ENCODE measurements around the gene ERICH3.

Gene ERICH3

DNA sequence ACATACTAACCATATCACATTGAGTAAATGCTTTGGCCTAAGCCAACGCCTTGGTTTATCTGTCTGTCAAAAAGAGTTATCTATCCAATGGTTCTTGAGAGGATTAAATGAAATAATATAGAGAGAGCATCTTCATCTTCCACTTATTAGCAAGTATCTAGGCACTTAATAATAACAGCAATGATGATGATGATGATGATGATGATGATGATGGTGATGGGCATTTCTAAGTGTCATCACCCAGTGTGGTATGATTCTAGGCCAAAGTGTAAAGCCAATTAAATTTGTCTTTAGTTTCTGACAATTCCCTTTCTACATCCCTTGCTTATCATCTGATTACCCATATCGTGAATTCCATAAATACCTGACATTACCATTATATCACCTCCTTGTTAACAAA, 95.5 kb downstream of the ERICH3 start:
- no peak for ATAC-seq (ENCODE audit: low read depth)
- H3K36me3 ChIP-seq (ENCODE audit: low read depth), result no peaks in the 10 kb centered on the region
- H3K4me1 ChIP-seq (ENCODE audit: insufficient read depth, poor library complexity, severe bottlenecking), result no peaks in the 10 kb centered on the region
- DNase-seq (ENCODE audit: low spot score), result no peak
- no peaks in the 10 kb centered on the region for H3K9me3 ChIP-seq (ENCODE audit: severe bottlenecking)
- no peak overlapping the region for H3K4me3 ChIP-seq (ENCODE audit: severe bottlenecking)
- TF ChIP-seq, protein P1, sequence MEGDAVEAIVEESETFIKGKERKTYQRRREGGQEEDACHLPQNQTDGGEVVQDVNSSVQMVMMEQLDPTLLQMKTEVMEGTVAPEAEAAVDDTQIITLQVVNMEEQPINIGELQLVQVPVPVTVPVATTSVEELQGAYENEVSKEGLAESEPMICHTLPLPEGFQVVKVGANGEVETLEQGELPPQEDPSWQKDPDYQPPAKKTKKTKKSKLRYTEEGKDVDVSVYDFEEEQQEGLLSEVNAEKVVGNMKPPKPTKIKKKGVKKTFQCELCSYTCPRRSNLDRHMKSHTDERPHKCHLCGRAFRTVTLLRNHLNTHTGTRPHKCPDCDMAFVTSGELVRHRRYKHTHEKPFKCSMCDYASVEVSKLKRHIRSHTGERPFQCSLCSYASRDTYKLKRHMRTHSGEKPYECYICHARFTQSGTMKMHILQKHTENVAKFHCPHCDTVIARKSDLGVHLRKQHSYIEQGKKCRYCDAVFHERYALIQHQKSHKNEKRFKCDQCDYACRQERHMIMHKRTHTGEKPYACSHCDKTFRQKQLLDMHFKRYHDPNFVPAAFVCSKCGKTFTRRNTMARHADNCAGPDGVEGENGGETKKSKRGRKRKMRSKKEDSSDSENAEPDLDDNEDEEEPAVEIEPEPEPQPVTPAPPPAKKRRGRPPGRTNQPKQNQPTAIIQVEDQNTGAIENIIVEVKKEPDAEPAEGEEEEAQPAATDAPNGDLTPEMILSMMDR (IDR thresholded peaks at IDR 0.05; ENCODE audit: poor library complexity, severe bottlenecking), result no peak
- peaks cover 17% of the 10 kb centered on the region for H3K27me3 ChIP-seq (ENCODE audit: insufficient read depth, poor library complexity, severe bottlenecking)
- H3K27ac ChIP-seq (ENCODE audit: poor library complexity, severe bottlenecking), result no peak overlapping the region

DNA sequence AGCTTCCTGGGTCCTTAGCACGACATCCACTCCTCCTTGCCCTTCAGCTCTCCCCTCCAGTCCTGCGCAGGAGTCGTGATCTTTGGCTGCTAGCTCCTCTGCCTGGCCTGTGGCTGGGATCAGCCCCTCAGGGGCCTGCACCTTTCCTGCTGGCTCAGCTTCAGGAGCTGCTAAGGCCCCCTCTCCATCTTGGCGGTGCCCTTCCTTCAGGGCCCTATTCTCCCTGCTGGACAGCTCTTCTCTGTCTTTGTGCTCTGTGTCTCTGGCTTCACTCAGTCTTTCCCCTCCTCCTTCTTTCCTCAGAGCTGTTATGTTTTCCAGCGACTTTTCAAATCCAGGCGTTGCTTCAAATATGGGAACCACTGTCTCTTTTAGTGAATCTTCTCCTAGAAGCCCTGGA, 101.7 kb downstream of the ERICH3 start:
- Histone ChIP-seq H3K27me3 (ENCODE audit: insufficient read depth, poor library complexity, severe bottlenecking) (peaks cover 11% of the 10 kb centered on the region), H3K27ac (ENCODE audit: poor library complexity, severe bottlenecking) (no peak overlapping the region), H3K4me1 (ENCODE audit: insufficient read depth, poor library complexity, severe bottlenecking) (no peaks in the 10 kb centered on the region), H3K36me3 (ENCODE audit: low read depth) (no peaks in the 10 kb centered on the region), H3K9me3 (ENCODE audit: severe bottlenecking) (no peaks in the 10 kb centered on the region), H3K4me3 (ENCODE audit: severe bottlenecking) (no peak overlapping the region)
- ATAC-seq (ENCODE audit: low read depth), result 0 out of 3 replicates have a peak, but pooled peaks have one; percentile 12
- DNase-seq (ENCODE audit: low spot score), result no peak
- TF ChIP-seq, protein P1 (IDR thresholded peaks at IDR 0.05; ENCODE audit: poor library complexity, severe bottlenecking), result no peak

DNA sequence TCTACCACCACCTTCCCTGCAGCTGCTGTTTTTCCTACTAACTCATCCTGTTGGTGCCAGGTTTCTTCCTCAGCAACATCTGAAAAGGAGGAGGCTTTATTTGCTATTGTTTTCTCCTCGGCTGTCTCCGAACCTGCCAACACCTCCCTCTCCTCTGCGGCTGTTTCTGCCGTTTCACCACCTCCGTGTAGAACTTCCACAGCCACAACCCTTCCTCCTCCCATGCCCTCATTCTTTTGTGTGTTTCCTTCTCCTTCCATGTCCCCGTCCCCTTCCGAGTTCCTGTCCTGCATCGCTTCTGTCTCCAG, 102.1 kb downstream of the ERICH3 start:
- no peaks in the 10 kb centered on the region for H3K4me1 ChIP-seq (ENCODE audit: insufficient read depth, poor library complexity, severe bottlenecking)
- ATAC-seq (ENCODE audit: low read depth), result no peak
- H3K27ac ChIP-seq (ENCODE audit: poor library complexity, severe bottlenecking), result no peak overlapping the region

DNA sequence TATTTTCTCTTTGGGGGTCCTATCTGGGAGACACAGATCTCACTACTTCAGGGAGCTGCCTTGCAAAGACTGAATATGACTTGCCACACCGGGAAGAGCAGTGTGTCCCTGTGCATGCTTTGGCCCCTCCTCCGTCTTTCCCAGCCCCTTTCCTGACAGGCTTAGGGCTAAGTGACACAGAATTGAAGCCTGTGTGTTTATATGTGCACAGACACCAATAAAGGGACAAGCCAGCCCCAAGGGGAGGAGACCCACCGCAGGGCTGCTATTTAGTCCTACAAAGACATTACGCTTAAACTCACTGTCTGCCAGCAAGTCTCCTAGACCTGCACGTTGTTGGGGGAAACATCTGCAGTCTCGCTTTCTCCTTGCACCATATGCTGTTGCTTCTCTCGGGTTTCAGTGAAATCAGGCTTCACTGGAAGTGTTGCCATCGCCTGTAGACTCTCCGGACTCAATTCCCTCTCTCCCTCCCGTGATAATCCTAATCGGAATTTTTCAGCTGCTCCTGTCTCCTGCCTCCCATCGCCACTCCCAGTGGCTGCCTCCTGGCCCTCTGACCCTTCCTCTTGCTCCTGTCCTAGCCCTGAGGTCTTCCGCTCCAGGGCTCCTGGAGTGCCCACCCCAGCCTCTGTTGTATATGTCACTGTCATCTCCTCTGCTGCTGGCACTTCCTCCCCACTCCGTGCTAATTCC, 102.6 kb downstream of the ERICH3 start:
- Histone ChIP-seq H3K4me1 (ENCODE audit: insufficient read depth, poor library complexity, severe bottlenecking) (no peaks in the 10 kb centered on the region), H3K36me3 (ENCODE audit: low read depth) (no peaks in the 10 kb centered on the region), H3K4me3 (ENCODE audit: severe bottlenecking) (no peak overlapping the region), H3K27me3 (ENCODE audit: insufficient read depth, poor library complexity, severe bottlenecking) (peaks cover 11% of the 10 kb centered on the region), H3K9me3 (ENCODE audit: severe bottlenecking) (no peaks in the 10 kb centered on the region), H3K27ac (ENCODE audit: poor library complexity, severe bottlenecking) (no peak overlapping the region)
- TF ChIP-seq, protein P1 (IDR thresholded peaks at IDR 0.05; ENCODE audit: poor library complexity, severe bottlenecking), result no peak
- ATAC-seq (ENCODE audit: low read depth) (peak; percentile 17; the same call in 1 of the 3 replicates), DNase-seq (ENCODE audit: low spot score) (no peak)

More for the DNA sequence above, 102.1 kb downstream of the ERICH3 start:
- H3K36me3 ChIP-seq (ENCODE audit: low read depth), result no peaks in the 10 kb centered on the region
- no peaks in the 10 kb centered on the region for H3K9me3 ChIP-seq (ENCODE audit: severe bottlenecking)
- TF ChIP-seq, protein P1 (IDR thresholded peaks at IDR 0.05; ENCODE audit: poor library complexity, severe bottlenecking), result no peak
- H3K27me3 ChIP-seq (ENCODE audit: insufficient read depth, poor library complexity, severe bottlenecking), result peaks cover 11% of the 10 kb centered on the region
- no peak for DNase-seq (ENCODE audit: low spot score)
- no peak overlapping the region for H3K4me3 ChIP-seq (ENCODE audit: severe bottlenecking)

DNA sequence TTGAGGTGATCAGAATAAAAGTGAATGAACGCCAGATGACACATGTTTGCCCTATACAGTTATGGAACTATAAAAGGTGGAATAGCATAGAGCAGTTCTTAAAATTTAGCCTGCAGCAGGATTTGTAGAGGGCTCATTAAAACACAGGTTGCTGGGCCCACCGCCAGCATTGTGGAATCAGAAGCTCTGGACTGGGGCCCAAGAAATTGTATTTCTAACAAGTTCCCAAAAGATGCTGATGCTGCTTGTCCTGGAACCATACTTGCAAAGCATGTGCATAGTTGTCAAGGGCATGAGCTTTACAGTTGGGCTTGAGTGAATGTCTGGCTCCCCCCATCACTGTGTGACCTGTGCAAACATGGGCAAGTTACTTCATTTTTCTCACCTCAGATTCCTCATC, 123.7 kb downstream of the ERICH3 start:
- Histone ChIP-seq H3K27me3 (ENCODE audit: insufficient read depth, poor library complexity, severe bottlenecking) (no peaks in the 10 kb centered on the region), H3K4me3 (ENCODE audit: severe bottlenecking) (no peak overlapping the region)
- ATAC-seq (ENCODE audit: low read depth), result no peak

More for the DNA sequence above, 123.7 kb downstream of the ERICH3 start:
- H3K4me1 ChIP-seq (ENCODE audit: insufficient read depth, poor library complexity, severe bottlenecking), result no peaks in the 10 kb centered on the region
- no peaks in the 10 kb centered on the region for H3K36me3 ChIP-seq (ENCODE audit: low read depth)
- H3K9me3 ChIP-seq (ENCODE audit: severe bottlenecking), result no peaks in the 10 kb centered on the region
- TF ChIP-seq, protein P1 (IDR thresholded peaks at IDR 0.05; ENCODE audit: poor library complexity, severe bottlenecking), result no peak
- no peak for DNase-seq (ENCODE audit: low spot score)
- H3K27ac ChIP-seq (ENCODE audit: poor library complexity, severe bottlenecking), result no peak overlapping the region

Measured in RWPE2 (cell line).